Measurements from ENCODE around the gene DCANP1.

The DCANP1 gene

GRCh38 chr5:135492319-135492626 is 45.1 kb upstream of the DCANP1 start:
- peaks cover 52% of the 10 kb centered on the region for H3K27me3 ChIP-seq (ENCODE audit: insufficient read depth, low read length)
- no peak overlapping the region for H4K91ac ChIP-seq (ENCODE audit: low read depth, low read length)
- WGBS (ENCODE audit: extremely low coverage, insufficient coverage, insufficient read length): no CpG with 5 or more reads among the region's 3 CpGs

GRCh38 chr5:135491552-135492318 is 44.6 kb upstream of the DCANP1 start:
- Histone ChIP-seq H3K27ac (ENCODE audit: low read depth, low read length) (no peak overlapping the region), H3K9me3 (ENCODE audit: insufficient read depth, low read depth, low read length) (peaks cover 3% of the 10 kb centered on the region), H3K27me3 (ENCODE audit: insufficient read depth, low read length) (peaks cover 57% of the 10 kb centered on the region), H3K4me1 (ENCODE audit: control insufficient read depth in 1 of 2, insufficient read depth in 2 of 2, low read length in 2 of 2) (peaks cover 9 to 23% of the 10 kb centered on the region in 2 experiments), H3K36me3 (ENCODE audit: control insufficient read depth in 1 of 2, insufficient read depth in 2 of 2, low read length in 2 of 2) (no peaks in the 10 kb centered on the region), H3K79me2 (ENCODE audit: control insufficient read depth, insufficient read depth, low read length, poor library complexity) (no peaks in the 10 kb centered on the region), H2AK5ac (ENCODE audit: low read length) (no peak overlapping the region), H3K79me1 (ENCODE audit: low read length) (no peaks in the 10 kb centered on the region), H3K4ac (ENCODE audit: low read depth, low read length) (no peak overlapping the region), H3K14ac (ENCODE audit: low read length) (no peak overlapping the region), H2BK5ac (ENCODE audit: low read depth, low read length, poor library complexity) (no peak overlapping the region), H3K23ac (ENCODE audit: low read length) (no peak overlapping the region), H3K18ac (ENCODE audit: low read length) (no peak overlapping the region), H4K8ac (ENCODE audit: low read depth, low read length) (no peak overlapping the region), H2BK12ac (ENCODE audit: low read length) (no peak overlapping the region), H3K4me3 (ENCODE audit: low read depth, low read length) (no peak overlapping the region), H2AFZ (ENCODE audit: insufficient read depth, low read length, poor library complexity) (no peak overlapping the region), H3K4me2 (ENCODE audit: low read length) (peak overlapping the region; percentile 29), H4K91ac (ENCODE audit: low read depth, low read length) (no peak overlapping the region), H3K9ac (ENCODE audit: low read length) (no peak overlapping the region), H2BK120ac (ENCODE audit: insufficient read depth, low read length, poor library complexity) (no peak overlapping the region), H4K12ac (ENCODE audit: low read depth, low read length) (no peak overlapping the region)
- peak; percentile 21 to 69 for DNase-seq
- no CpG with 5 or more reads among the region's 40 CpGs for WGBS (ENCODE audit: extremely low coverage, insufficient coverage, insufficient read length)

More at GRCh38 chr5:135492319-135492626, 45.1 kb upstream of the DCANP1 start:
- no peak for DNase-seq
- no peak overlapping the region for H3K4ac ChIP-seq (ENCODE audit: low read depth, low read length)
- no peak overlapping the region for H3K18ac ChIP-seq (ENCODE audit: low read length)
- H2AK5ac ChIP-seq (ENCODE audit: low read length): no peak overlapping the region
- H3K4me2 ChIP-seq (ENCODE audit: low read length): no peak overlapping the region
- H3K9me3 ChIP-seq (ENCODE audit: insufficient read depth, low read depth, low read length): peaks cover 3% of the 10 kb centered on the region
- H2AFZ ChIP-seq (ENCODE audit: insufficient read depth, low read length, poor library complexity): no peak overlapping the region
- no peak overlapping the region for H2BK120ac ChIP-seq (ENCODE audit: insufficient read depth, low read length, poor library complexity)
- no peak overlapping the region for H3K14ac ChIP-seq (ENCODE audit: low read length)
- no peak overlapping the region for H2BK12ac ChIP-seq (ENCODE audit: low read length)
- H3K79me1 ChIP-seq (ENCODE audit: low read length): no peaks in the 10 kb centered on the region
- no peak overlapping the region for H3K27ac ChIP-seq (ENCODE audit: low read depth, low read length)
- H3K23ac ChIP-seq (ENCODE audit: low read length): no peak overlapping the region
- no peak overlapping the region for H4K12ac ChIP-seq (ENCODE audit: low read depth, low read length)
- peaks cover 9 to 23% of the 10 kb centered on the region in 2 experiments for H3K4me1 ChIP-seq (ENCODE audit: control insufficient read depth in 1 of 2, insufficient read depth in 2 of 2, low read length in 2 of 2)
- no peaks in the 10 kb centered on the region for H3K36me3 ChIP-seq (ENCODE audit: control insufficient read depth in 1 of 2, insufficient read depth in 2 of 2, low read length in 2 of 2)
- H3K4me3 ChIP-seq (ENCODE audit: low read depth, low read length): no peak overlapping the region
- no peak overlapping the region for H4K8ac ChIP-seq (ENCODE audit: low read depth, low read length)
- no peak overlapping the region for H2BK5ac ChIP-seq (ENCODE audit: low read depth, low read length, poor library complexity)
- no peak overlapping the region for H3K9ac ChIP-seq (ENCODE audit: low read length)
- no peaks in the 10 kb centered on the region for H3K79me2 ChIP-seq (ENCODE audit: control insufficient read depth, insufficient read depth, low read length, poor library complexity)

GRCh38 chr5:135491038-135491551 is 43.9 kb upstream of the DCANP1 start:
- no CpG with 5 or more reads among the region's 14 CpGs for WGBS (ENCODE audit: extremely low coverage, insufficient coverage, insufficient read length)
- H3K14ac ChIP-seq (ENCODE audit: low read length): no peak overlapping the region
- H3K4me1 ChIP-seq (ENCODE audit: control insufficient read depth in 1 of 2, insufficient read depth in 2 of 2, low read length in 2 of 2): peaks cover 9 to 23% of the 10 kb centered on the region in 2 experiments

GRCh38 chr5:135490245-135491037 is 43.3 kb upstream of the DCANP1 start:
- Histone ChIP-seq H3K27me3 (ENCODE audit: insufficient read depth, low read length) (peaks cover 66% of the 10 kb centered on the region), H3K36me3 (ENCODE audit: control insufficient read depth in 1 of 2, insufficient read depth in 2 of 2, low read length in 2 of 2) (no peaks in the 10 kb centered on the region), H3K79me2 (ENCODE audit: control insufficient read depth, insufficient read depth, low read length, poor library complexity) (no peaks in the 10 kb centered on the region), H3K23ac (ENCODE audit: low read length) (no peak overlapping the region), H3K4me3 (ENCODE audit: low read depth, low read length) (no peak overlapping the region), H3K9ac (ENCODE audit: low read length) (no peak overlapping the region), H3K4me2 (ENCODE audit: low read length) (peak overlapping the region; percentile 52), H3K27ac (ENCODE audit: low read depth, low read length) (no peak overlapping the region), H3K79me1 (ENCODE audit: low read length) (no peaks in the 10 kb centered on the region), H3K4ac (ENCODE audit: low read depth, low read length) (no peak overlapping the region), H2BK12ac (ENCODE audit: low read length) (no peak overlapping the region), H2AFZ (ENCODE audit: insufficient read depth, low read length, poor library complexity) (no peak overlapping the region), H4K12ac (ENCODE audit: low read depth, low read length) (no peak overlapping the region), H2BK5ac (ENCODE audit: low read depth, low read length, poor library complexity) (no peak overlapping the region), H3K18ac (ENCODE audit: low read length) (no peak overlapping the region), H3K9me3 (ENCODE audit: insufficient read depth, low read depth, low read length) (peaks cover 3% of the 10 kb centered on the region), H4K91ac (ENCODE audit: low read depth, low read length) (no peak overlapping the region), H2AK5ac (ENCODE audit: low read length) (no peak overlapping the region), H4K8ac (ENCODE audit: low read depth, low read length) (no peak overlapping the region), H3K4me1 (ENCODE audit: control insufficient read depth in 1 of 2, insufficient read depth in 2 of 2, low read length in 2 of 2) (peaks cover 9 to 23% of the 10 kb centered on the region in 2 experiments), H3K14ac (ENCODE audit: low read length) (no peak overlapping the region), H2BK120ac (ENCODE audit: insufficient read depth, low read length, poor library complexity) (no peak overlapping the region)
- no peak for DNase-seq
- WGBS (ENCODE audit: extremely low coverage, insufficient coverage, insufficient read length): no CpG with 5 or more reads among the region's 49 CpGs

More at GRCh38 chr5:135491038-135491551, 43.9 kb upstream of the DCANP1 start:
- DNase-seq: no peak
- no peak overlapping the region for H3K27ac ChIP-seq (ENCODE audit: low read depth, low read length)
- H3K23ac ChIP-seq (ENCODE audit: low read length): no peak overlapping the region
- H3K27me3 ChIP-seq (ENCODE audit: insufficient read depth, low read length): peaks cover 64% of the 10 kb centered on the region
- H4K12ac ChIP-seq (ENCODE audit: low read depth, low read length): no peak overlapping the region
- no peak overlapping the region for H4K8ac ChIP-seq (ENCODE audit: low read depth, low read length)
- no peaks in the 10 kb centered on the region for H3K79me2 ChIP-seq (ENCODE audit: control insufficient read depth, insufficient read depth, low read length, poor library complexity)
- no peak overlapping the region for H3K4me2 ChIP-seq (ENCODE audit: low read length)
- no peak overlapping the region for H3K18ac ChIP-seq (ENCODE audit: low read length)
- no peak overlapping the region for H3K4me3 ChIP-seq (ENCODE audit: low read depth, low read length)
- H3K9me3 ChIP-seq (ENCODE audit: insufficient read depth, low read depth, low read length): peaks cover 3% of the 10 kb centered on the region
- no peak overlapping the region for H3K9ac ChIP-seq (ENCODE audit: low read length)
- H4K91ac ChIP-seq (ENCODE audit: low read depth, low read length): no peak overlapping the region
- no peaks in the 10 kb centered on the region for H3K36me3 ChIP-seq (ENCODE audit: control insufficient read depth in 1 of 2, insufficient read depth in 2 of 2, low read length in 2 of 2)
- no peak overlapping the region for H2AK5ac ChIP-seq (ENCODE audit: low read length)
- H2BK5ac ChIP-seq (ENCODE audit: low read depth, low read length, poor library complexity): no peak overlapping the region
- no peaks in the 10 kb centered on the region for H3K79me1 ChIP-seq (ENCODE audit: low read length)
- no peak overlapping the region for H3K4ac ChIP-seq (ENCODE audit: low read depth, low read length)
- no peak overlapping the region for H2AFZ ChIP-seq (ENCODE audit: insufficient read depth, low read length, poor library complexity)
- H2BK12ac ChIP-seq (ENCODE audit: low read length): no peak overlapping the region
- H2BK120ac ChIP-seq (ENCODE audit: insufficient read depth, low read length, poor library complexity): no peak overlapping the region

All from trophoblast cell (in vitro differentiated cells and primary cell).